ENCODE measurements around the gene LRRFIP1.

LRRFIP1 gene

GRCh38 chr2:237669283-237669627, 41.9 kb downstream of the LRRFIP1 start:
- H2AFZ ChIP-seq (ENCODE audit: low read depth, low read length): no peak overlapping the region
- H3K79me2 ChIP-seq (ENCODE audit: low read length): no peaks in the 10 kb centered on the region
- H3K4me3 ChIP-seq (ENCODE audit: low read length): no peak overlapping the region
- H3K4me1 ChIP-seq (ENCODE audit: low read length): peaks cover 55% of the 10 kb centered on the region
- peaks cover 49% of the 10 kb centered on the region for H3K27me3 ChIP-seq (ENCODE audit: low read depth, low read length)
- H3K9me3 ChIP-seq (ENCODE audit: insufficient read depth, low read length): no peaks in the 10 kb centered on the region
- no peak for TF ChIP-seq EZH2phosphoT487 (IDR thresholded peaks at IDR 0.05; ENCODE audit: low read depth)
- TF ChIP-seq, protein P1, sequence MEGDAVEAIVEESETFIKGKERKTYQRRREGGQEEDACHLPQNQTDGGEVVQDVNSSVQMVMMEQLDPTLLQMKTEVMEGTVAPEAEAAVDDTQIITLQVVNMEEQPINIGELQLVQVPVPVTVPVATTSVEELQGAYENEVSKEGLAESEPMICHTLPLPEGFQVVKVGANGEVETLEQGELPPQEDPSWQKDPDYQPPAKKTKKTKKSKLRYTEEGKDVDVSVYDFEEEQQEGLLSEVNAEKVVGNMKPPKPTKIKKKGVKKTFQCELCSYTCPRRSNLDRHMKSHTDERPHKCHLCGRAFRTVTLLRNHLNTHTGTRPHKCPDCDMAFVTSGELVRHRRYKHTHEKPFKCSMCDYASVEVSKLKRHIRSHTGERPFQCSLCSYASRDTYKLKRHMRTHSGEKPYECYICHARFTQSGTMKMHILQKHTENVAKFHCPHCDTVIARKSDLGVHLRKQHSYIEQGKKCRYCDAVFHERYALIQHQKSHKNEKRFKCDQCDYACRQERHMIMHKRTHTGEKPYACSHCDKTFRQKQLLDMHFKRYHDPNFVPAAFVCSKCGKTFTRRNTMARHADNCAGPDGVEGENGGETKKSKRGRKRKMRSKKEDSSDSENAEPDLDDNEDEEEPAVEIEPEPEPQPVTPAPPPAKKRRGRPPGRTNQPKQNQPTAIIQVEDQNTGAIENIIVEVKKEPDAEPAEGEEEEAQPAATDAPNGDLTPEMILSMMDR (IDR thresholded peaks at IDR 0.05; ENCODE audit: low read depth, low read length): no peak
- H3K36me3 ChIP-seq (replicated peaks; ENCODE audit: low read depth, low read length): no peaks in the 10 kb centered on the region
- no peak overlapping the region for H3K27ac ChIP-seq (ENCODE audit: low read length)
- no peaks in the 10 kb centered on the region; the same call in 1 of the 2 replicates for H4K20me1 ChIP-seq (ENCODE audit: insufficient read depth, low read length)
- no peak overlapping the region for H3K9ac ChIP-seq (ENCODE audit: low read length)
- H3K4me2 ChIP-seq (ENCODE audit: low read length): peak overlapping the region; percentile 58

DNA sequence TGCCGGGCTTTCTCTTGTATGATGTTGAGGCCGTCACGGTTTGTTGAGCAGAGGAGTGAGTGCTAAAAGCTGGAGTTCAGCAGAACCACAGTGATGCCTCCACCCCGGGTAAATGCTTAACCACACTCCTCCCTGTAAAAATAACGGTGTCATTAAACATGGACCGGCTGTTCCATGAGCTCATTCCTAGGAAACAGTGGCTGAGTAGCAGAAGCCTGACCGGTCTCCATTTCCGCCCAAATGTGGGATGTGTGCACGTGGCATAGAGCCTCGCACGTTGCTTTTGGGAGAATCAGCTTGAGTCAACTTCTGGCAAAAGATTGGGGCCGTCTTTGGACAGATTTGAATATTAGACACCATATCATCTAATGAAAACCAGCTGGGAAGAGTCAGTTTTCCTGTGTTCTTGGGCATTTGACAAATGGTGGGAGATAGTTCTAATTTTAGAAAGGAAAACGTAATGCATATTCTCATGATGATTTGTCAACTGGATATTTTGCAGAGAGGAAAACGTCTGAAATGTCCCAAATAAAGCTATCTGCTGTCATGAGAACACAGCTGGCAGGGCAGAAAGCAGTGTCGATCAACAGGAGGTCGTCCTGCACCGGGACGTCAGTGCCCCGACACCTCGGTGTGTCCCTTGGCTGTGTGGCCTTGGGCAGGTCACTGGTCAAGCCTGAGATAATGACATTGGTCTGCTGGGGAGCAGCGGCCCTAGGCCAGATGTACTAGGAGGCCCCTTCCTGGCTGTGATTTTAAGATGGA, 42.4 kb downstream of the LRRFIP1 start:
- Histone ChIP-seq H3K9me3 (ENCODE audit: insufficient read depth, low read length) (no peaks in the 10 kb centered on the region), H3K27ac (ENCODE audit: low read length) (no peak overlapping the region), H3K4me2 (ENCODE audit: low read length) (peak overlapping the region; percentile 58), H3K4me3 (ENCODE audit: low read length) (peak overlapping the region; percentile 15; the same call in 1 of the 2 replicates), H3K4me1 (ENCODE audit: low read length) (peaks cover 60% of the 10 kb centered on the region), H3K27me3 (ENCODE audit: low read depth, low read length) (peaks cover 43% of the 10 kb centered on the region), H4K20me1 (ENCODE audit: insufficient read depth, low read length) (no peaks in the 10 kb centered on the region; the same call in 1 of the 2 replicates), H3K36me3 (replicated peaks; ENCODE audit: low read depth, low read length) (no peaks in the 10 kb centered on the region), H2AFZ (ENCODE audit: low read depth, low read length) (no peak overlapping the region), H3K9ac (ENCODE audit: low read length) (no peak overlapping the region), H3K79me2 (ENCODE audit: low read length) (no peaks in the 10 kb centered on the region)
- TF ChIP-seq, protein P1 (IDR thresholded peaks at IDR 0.05; ENCODE audit: low read depth, low read length): no peak
- TF ChIP-seq EZH2phosphoT487 (IDR thresholded peaks at IDR 0.05; ENCODE audit: low read depth): no peak

DNA sequence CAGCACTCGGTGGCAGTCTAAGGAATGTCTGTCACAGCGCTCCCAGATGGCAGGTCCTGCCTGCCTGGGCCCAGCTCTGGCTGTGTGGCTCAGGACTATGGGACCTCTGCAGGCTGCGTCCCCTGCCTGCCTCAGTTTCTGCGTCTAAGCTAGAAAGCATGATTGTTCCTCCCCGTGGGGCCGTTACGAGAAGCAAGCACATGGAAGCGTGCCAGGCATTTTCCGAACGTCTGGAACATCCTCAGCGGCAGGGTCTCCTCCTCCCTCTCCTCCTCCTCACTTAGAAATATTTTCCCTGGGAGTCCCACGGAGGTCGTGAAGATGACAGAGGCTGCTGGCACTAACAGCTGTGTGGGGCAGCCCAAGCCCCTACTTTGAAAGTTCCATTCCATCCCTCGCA, 43.3 kb downstream of the LRRFIP1 start:
- H3K4me3 ChIP-seq (ENCODE audit: low read length): no peak overlapping the region
- peaks cover 43% of the 10 kb centered on the region for H3K27me3 ChIP-seq (ENCODE audit: low read depth, low read length)
- peaks cover 63% of the 10 kb centered on the region for H3K4me1 ChIP-seq (ENCODE audit: low read length)
- H2AFZ ChIP-seq (ENCODE audit: low read depth, low read length): no peak overlapping the region
- no peak overlapping the region for H3K4me2 ChIP-seq (ENCODE audit: low read length)
- no peaks in the 10 kb centered on the region for H3K9me3 ChIP-seq (ENCODE audit: insufficient read depth, low read length)
- H4K20me1 ChIP-seq (ENCODE audit: insufficient read depth, low read length): no peaks in the 10 kb centered on the region; the same call in 1 of the 2 replicates
- no peak overlapping the region for H3K9ac ChIP-seq (ENCODE audit: low read length)
- TF ChIP-seq, protein P1 (IDR thresholded peaks at IDR 0.05; ENCODE audit: low read depth, low read length): no peak
- TF ChIP-seq EZH2phosphoT487 (IDR thresholded peaks at IDR 0.05; ENCODE audit: low read depth): no peak
- H3K79me2 ChIP-seq (ENCODE audit: low read length): no peaks in the 10 kb centered on the region
- H3K27ac ChIP-seq (ENCODE audit: low read length): no peak overlapping the region
- no peaks in the 10 kb centered on the region for H3K36me3 ChIP-seq (replicated peaks; ENCODE audit: low read depth, low read length)

GRCh38 chr2:237671466-237672138, 44.2 kb downstream of the LRRFIP1 start:
- Histone ChIP-seq H2AFZ (ENCODE audit: low read depth, low read length) (no peak overlapping the region), H3K79me2 (ENCODE audit: low read length) (no peaks in the 10 kb centered on the region), H4K20me1 (ENCODE audit: insufficient read depth, low read length) (no peaks in the 10 kb centered on the region; the same call in 1 of the 2 replicates), H3K4me2 (ENCODE audit: low read length) (peak overlapping the region; percentile 46), H3K27ac (ENCODE audit: low read length) (no peak overlapping the region), H3K4me3 (ENCODE audit: low read length) (no peak overlapping the region), H3K9ac (ENCODE audit: low read length) (no peak overlapping the region), H3K9me3 (ENCODE audit: insufficient read depth, low read length) (no peaks in the 10 kb centered on the region), H3K36me3 (replicated peaks; ENCODE audit: low read depth, low read length) (no peaks in the 10 kb centered on the region), H3K4me1 (ENCODE audit: low read length) (peaks cover 55% of the 10 kb centered on the region), H3K27me3 (ENCODE audit: low read depth, low read length) (peaks cover 42% of the 10 kb centered on the region)
- TF ChIP-seq, protein P1 (IDR thresholded peaks at IDR 0.05; ENCODE audit: low read depth, low read length): no peak
- no peak for TF ChIP-seq EZH2phosphoT487 (IDR thresholded peaks at IDR 0.05; ENCODE audit: low read depth)
